Measurements from ENCODE around the gene BAD.
"Not testable (repeated sequence)": the region's sequence is repeated elsewhere in the genome, so short reads cannot be mapped to it uniquely, and the experiment has no call there.

BAD gene

GRCh38 chr11:64314146-64314804, 29.8 kb upstream of the BAD start:
- H3K9me3 ChIP-seq (ENCODE audit: insufficient read depth, low read depth, low read length), result no peaks in the 10 kb centered on the region
- 93% methylated on average over 19 of the region's 19 CpGs for WGBS
- H3K27ac ChIP-seq (ENCODE audit: low read depth, low read length), result peak overlapping the region; percentile 24; the same call in 1 of the 2 replicates
- H3K4me3 ChIP-seq (ENCODE audit: low read length), result no peak overlapping the region
- H3K4me1 ChIP-seq (ENCODE audit: insufficient read depth, low read length), result peaks cover 4% of the 10 kb centered on the region; the same call in 1 of the 2 replicates
- H3K36me3 ChIP-seq (ENCODE audit: insufficient read depth, low read length), result peaks cover 27% of the 10 kb centered on the region
- no peaks in the 10 kb centered on the region for H3K27me3 ChIP-seq (ENCODE audit: insufficient read depth, low read length)
- H3K9ac ChIP-seq (ENCODE audit: low read depth, low read length), result no peak overlapping the region

- no peaks in the 10 kb centered on the region for H3K27me3 ChIP-seq (ENCODE audit: insufficient read depth, low read length)
- no peak overlapping the region for H3K4me3 ChIP-seq (ENCODE audit: low read length)
- no peak overlapping the region for H3K9ac ChIP-seq (ENCODE audit: low read depth, low read length)
- no peak overlapping the region for H3K27ac ChIP-seq (ENCODE audit: low read depth, low read length)
- no peaks in the 10 kb centered on the region for H3K4me1 ChIP-seq (ENCODE audit: insufficient read depth, low read length)
- no peaks in the 10 kb centered on the region for H3K9me3 ChIP-seq (ENCODE audit: insufficient read depth, low read depth, low read length)
- H3K36me3 ChIP-seq (ENCODE audit: insufficient read depth, low read length), result peaks cover 27% of the 10 kb centered on the region
- WGBS, result 91% methylated on average over 18 of the region's 18 CpGs
These were observed 29.2 kb upstream of the BAD start for GRCh38 chr11:64313491-64314145.

- H3K36me3 ChIP-seq (ENCODE audit: insufficient read depth, low read length), result peaks cover 29% of the 10 kb centered on the region
These were observed 28.5 kb upstream of the BAD start for GRCh38 chr11:64312947-64313346.

GRCh38 chr11:64307795-64308194, 23.3 kb upstream of the BAD start:
- H3K27ac ChIP-seq (ENCODE audit: low read depth, low read length); H3K9ac ChIP-seq (ENCODE audit: low read depth, low read length): not testable (repeated sequence)
- WGBS, result 93% methylated on average over 5 of the region's 5 CpGs

More at GRCh38 chr11:64312947-64313346, 28.5 kb upstream of the BAD start:
- Histone ChIP-seq H3K4me3 (ENCODE audit: low read length) (no peak overlapping the region), H3K9ac (ENCODE audit: low read depth, low read length) (no peak overlapping the region), H3K9me3 (ENCODE audit: insufficient read depth, low read depth, low read length) (no peaks in the 10 kb centered on the region), H3K4me1 (ENCODE audit: insufficient read depth, low read length) (no peaks in the 10 kb centered on the region), H3K27me3 (ENCODE audit: insufficient read depth, low read length) (no peaks in the 10 kb centered on the region), H3K27ac (ENCODE audit: low read depth, low read length) (no peak overlapping the region)
- WGBS, result 94% methylated on average over 10 of the region's 10 CpGs

GRCh38 chr11:64306876-64307622, 22.6 kb upstream of the BAD start:
- WGBS, result 85% methylated on average over 15 of the region's 15 CpGs
- Histone ChIP-seq H3K27me3 (ENCODE audit: insufficient read depth, low read length) (no peaks in the 10 kb centered on the region), H3K4me1 (ENCODE audit: insufficient read depth, low read length) (peaks cover 7% of the 10 kb centered on the region; the same call in 1 of the 2 replicates), H3K9me3 (ENCODE audit: insufficient read depth, low read depth, low read length) (no peaks in the 10 kb centered on the region), H3K36me3 (ENCODE audit: insufficient read depth, low read length) (peaks cover 6% of the 10 kb centered on the region; the same call in 1 of the 2 replicates), H3K27ac (ENCODE audit: low read depth, low read length) (no peak overlapping the region), H3K4me3 (ENCODE audit: low read length) (peak overlapping the region; percentile 80), H3K9ac (ENCODE audit: low read depth, low read length) (peak overlapping the region; percentile 75)

More at GRCh38 chr11:64307795-64308194, 23.3 kb upstream of the BAD start:
- not testable (repeated sequence) for H3K27me3 ChIP-seq (ENCODE audit: insufficient read depth, low read length); H3K36me3 ChIP-seq (ENCODE audit: insufficient read depth, low read length); H3K9me3 ChIP-seq (ENCODE audit: insufficient read depth, low read depth, low read length); H3K4me3 ChIP-seq (ENCODE audit: low read length); H3K4me1 ChIP-seq (ENCODE audit: insufficient read depth, low read length)

GRCh38 chr11:64306563-64306875, 22.1 kb upstream of the BAD start:
- H3K9me3 ChIP-seq (ENCODE audit: insufficient read depth, low read depth, low read length), result no peaks in the 10 kb centered on the region
- peak overlapping the region; percentile 85; the same call in 1 of the 2 replicates for H3K27ac ChIP-seq (ENCODE audit: low read depth, low read length)
- H3K4me3 ChIP-seq (ENCODE audit: low read length), result peak overlapping the region; percentile 80
- H3K4me1 ChIP-seq (ENCODE audit: insufficient read depth, low read length), result peaks cover 7% of the 10 kb centered on the region; the same call in 1 of the 2 replicates
- peak overlapping the region; percentile 75 for H3K9ac ChIP-seq (ENCODE audit: low read depth, low read length)
- H3K27me3 ChIP-seq (ENCODE audit: insufficient read depth, low read length), result peaks cover 5% of the 10 kb centered on the region
- WGBS, result 24% methylated on average over 9 of the region's 9 CpGs
- peaks cover 6% of the 10 kb centered on the region; the same call in 1 of the 2 replicates for H3K36me3 ChIP-seq (ENCODE audit: insufficient read depth, low read length)

GRCh38 chr11:64305691-64306562, 21.5 kb upstream of the BAD start:
- H3K4me1 ChIP-seq (ENCODE audit: insufficient read depth, low read length), result peaks cover 7% of the 10 kb centered on the region; the same call in 1 of the 2 replicates
- H3K9ac ChIP-seq (ENCODE audit: low read depth, low read length), result peak overlapping the region; percentile 75
- WGBS, result under 1% methylated on average over 71 of the region's 71 CpGs
- peak overlapping the region; percentile 85; the same call in 1 of the 2 replicates for H3K27ac ChIP-seq (ENCODE audit: low read depth, low read length)
- H3K36me3 ChIP-seq (ENCODE audit: insufficient read depth, low read length), result peaks cover 6% of the 10 kb centered on the region; the same call in 1 of the 2 replicates
- H3K9me3 ChIP-seq (ENCODE audit: insufficient read depth, low read depth, low read length), result no peaks in the 10 kb centered on the region
- peaks cover 11% of the 10 kb centered on the region for H3K27me3 ChIP-seq (ENCODE audit: insufficient read depth, low read length)
- peak overlapping the region; percentile 80 for H3K4me3 ChIP-seq (ENCODE audit: low read length)

- H3K27ac ChIP-seq (ENCODE audit: low read depth, low read length), result peak within 1 kb of the TSS; percentile 98
- H3K9ac ChIP-seq (ENCODE audit: low read depth, low read length), result peak within 1 kb of the TSS; percentile 93
- peaks cover 6% of the 10 kb centered on the region; the same call in 1 of the 2 replicates for H3K36me3 ChIP-seq (ENCODE audit: insufficient read depth, low read length)
- WGBS, result under 1% methylated on average over 81 of the region's 81 CpGs
- H3K27me3 ChIP-seq (ENCODE audit: insufficient read depth, low read length), result peaks cover 19% of the 10 kb centered on the region
- peaks cover 7% of the 10 kb centered on the region; the same call in 1 of the 2 replicates for H3K4me1 ChIP-seq (ENCODE audit: insufficient read depth, low read length)
- H3K9me3 ChIP-seq (ENCODE audit: insufficient read depth, low read depth, low read length), result no peaks in the 10 kb centered on the region
- peak within 1 kb of the TSS; percentile 80 for H3K4me3 ChIP-seq (ENCODE audit: low read length)
These were observed 20.7 kb upstream of the BAD start, which contains the start of gene ESRRA for GRCh38 chr11:64305075-64305690. TSS of gene ESRRA (plus strand) at chr11:64305524. CDS start at chr11:64307180, 1,656 bp downstream.

- peaks cover 26% of the 10 kb centered on the region for H3K27me3 ChIP-seq (ENCODE audit: insufficient read depth, low read length)
- H3K4me3 ChIP-seq (ENCODE audit: low read length), result peak overlapping the region; percentile 70
- H3K4me1 ChIP-seq (ENCODE audit: insufficient read depth, low read length), result peaks cover 7% of the 10 kb centered on the region; the same call in 1 of the 2 replicates
- no peaks in the 10 kb centered on the region for H3K9me3 ChIP-seq (ENCODE audit: insufficient read depth, low read depth, low read length)
- H3K27ac ChIP-seq (ENCODE audit: low read depth, low read length), result peak overlapping the region; percentile 98
- 0 out of 2 replicates have a peak, but pooled peaks cover 4% of the 10 kb centered on the region for H3K36me3 ChIP-seq (ENCODE audit: insufficient read depth, low read length)
- H3K9ac ChIP-seq (ENCODE audit: low read depth, low read length), result peak overlapping the region; percentile 93
- under 1% methylated on average over 46 of the region's 46 CpGs for WGBS
These were observed 20.0 kb upstream of the BAD start for GRCh38 chr11:64304316-64305072.

Data from HUES64 (cell line).